Activated CD4-positive, alpha-beta T cell treated with anti-CD3 and anti-CD28 coated beads for 4 hours (primary cell): ENCODE measurements around the gene CAMK1G.

Experiments
- DNase-seq, 2 donors: peaks; one replicate each; pipeline ENCODE4 v3.0.0-alpha.2; 2020

The CAMK1G gene

DNA sequence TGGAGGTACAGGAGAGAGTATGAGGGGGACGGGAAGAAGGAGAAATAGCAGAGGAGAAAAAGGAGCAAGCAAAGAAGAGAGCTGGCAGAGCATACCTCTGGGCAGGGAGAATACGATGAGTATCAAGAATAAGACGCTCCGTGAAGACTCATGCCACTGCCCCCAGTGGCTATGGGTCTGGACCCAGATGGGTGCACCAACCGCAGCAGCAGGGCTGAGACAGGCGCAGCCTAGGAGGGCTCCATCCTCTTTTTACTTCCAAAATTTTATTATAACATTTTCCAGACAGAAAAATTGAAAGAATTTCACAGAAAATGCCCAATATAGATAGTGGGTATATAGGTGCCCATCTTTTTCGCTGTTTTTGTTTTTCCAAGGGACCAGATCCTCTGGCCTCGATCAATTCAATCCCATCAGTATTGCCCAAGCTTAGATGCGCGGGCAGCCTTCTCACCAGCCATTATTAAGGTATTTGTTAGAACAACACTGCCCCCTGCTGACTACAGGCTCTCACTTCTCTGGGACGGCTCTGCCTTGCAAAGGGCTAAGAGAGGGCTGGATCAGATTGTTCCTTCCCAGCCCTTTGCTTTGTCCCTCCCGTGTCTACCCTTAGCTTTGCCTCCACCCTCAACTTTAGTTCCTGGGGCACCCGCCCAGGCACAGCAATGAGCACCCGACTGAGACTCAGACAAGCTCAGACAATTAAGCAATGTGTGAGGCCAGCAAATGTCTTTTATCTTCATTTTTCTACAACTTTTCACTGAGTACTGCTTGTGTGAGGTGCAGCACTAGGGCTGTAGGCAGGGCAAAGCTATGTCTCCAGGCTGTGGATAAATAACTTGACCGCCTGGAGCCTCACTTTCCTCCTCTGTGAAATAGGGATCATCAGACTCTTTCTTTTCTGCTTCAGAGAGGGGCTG is 17.5 kb upstream of the CAMK1G start:
- DNase-seq, result peak; percentile 65 to 79

DNA sequence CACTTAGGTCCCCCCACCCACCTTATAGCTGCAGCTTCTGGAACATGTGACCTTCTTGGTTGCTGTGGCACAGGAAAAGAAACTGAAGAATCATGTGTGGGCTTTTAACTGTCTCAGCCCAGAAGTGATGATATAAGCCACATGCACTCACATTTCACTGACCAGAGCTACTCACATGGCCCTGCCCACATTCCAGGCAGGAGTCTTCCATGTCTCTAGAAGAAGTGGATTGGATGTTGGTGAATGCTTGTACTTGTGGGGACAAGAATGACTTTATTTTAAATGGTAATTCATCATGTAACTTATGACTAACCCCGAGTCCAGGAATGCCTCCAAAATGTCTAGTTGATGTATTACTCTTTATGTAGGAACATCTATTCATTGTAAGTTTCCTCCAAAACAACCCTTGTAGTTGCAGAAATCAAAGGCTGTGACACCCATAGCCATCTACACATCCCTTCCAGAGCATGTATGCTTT is 15.8 kb upstream of the CAMK1G start:
- no peak for DNase-seq

DNA sequence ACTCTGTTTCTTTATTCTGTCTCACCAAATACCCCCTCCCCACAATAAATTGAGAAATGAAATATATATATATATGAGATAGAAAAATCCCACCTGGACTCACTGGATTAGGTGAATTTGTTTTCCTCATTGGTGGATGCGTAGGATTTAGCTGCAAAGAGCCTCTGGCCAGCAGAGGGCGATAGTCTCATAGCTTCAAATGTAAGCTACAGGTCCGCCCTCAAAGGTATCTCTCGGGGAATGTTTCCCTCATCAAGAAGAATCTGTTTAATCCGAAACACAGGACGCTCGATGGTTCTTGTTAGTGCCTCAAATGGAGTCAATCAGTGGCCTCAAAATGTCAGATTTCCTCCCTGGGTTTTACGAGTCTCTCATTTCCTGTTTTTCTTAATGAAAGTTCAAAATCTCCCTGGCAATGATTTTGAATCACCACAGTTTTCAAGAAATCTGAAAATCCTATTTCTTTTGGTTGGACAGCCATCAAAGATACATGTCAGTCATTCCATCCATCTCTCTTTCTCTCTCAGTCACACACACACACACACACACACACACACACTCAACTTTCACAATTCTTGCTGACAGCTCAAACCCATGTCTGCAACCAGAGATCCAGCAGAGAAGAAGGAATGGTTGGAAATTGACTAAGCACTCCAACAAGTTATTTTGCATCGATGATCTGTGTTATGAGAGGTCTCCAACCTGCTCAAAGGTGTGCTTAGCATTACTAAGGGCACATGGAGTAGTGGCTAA is 13.9 kb upstream of the CAMK1G start:
- DNase-seq, result peak; percentile 71 to 80

DNA sequence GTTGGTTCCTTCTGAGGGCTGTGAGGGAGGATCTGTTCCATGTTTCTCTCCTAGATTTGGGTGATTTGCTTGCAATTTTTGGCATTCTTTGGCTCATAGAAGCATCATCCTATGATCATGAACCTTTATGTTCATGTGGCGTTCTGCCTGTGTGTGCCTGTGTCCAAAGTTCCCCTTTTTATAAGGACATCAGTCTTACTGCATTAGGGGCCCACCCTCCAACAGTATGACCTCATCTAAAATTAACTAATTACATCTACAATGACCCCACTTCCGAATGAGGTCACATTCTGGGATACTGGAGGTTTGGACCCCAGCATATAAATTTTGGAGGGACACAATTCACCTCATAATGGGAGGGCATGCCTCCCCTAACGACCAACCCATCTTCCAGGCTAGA is 12.8 kb upstream of the CAMK1G start:
- DNase-seq, result no peak

DNA sequence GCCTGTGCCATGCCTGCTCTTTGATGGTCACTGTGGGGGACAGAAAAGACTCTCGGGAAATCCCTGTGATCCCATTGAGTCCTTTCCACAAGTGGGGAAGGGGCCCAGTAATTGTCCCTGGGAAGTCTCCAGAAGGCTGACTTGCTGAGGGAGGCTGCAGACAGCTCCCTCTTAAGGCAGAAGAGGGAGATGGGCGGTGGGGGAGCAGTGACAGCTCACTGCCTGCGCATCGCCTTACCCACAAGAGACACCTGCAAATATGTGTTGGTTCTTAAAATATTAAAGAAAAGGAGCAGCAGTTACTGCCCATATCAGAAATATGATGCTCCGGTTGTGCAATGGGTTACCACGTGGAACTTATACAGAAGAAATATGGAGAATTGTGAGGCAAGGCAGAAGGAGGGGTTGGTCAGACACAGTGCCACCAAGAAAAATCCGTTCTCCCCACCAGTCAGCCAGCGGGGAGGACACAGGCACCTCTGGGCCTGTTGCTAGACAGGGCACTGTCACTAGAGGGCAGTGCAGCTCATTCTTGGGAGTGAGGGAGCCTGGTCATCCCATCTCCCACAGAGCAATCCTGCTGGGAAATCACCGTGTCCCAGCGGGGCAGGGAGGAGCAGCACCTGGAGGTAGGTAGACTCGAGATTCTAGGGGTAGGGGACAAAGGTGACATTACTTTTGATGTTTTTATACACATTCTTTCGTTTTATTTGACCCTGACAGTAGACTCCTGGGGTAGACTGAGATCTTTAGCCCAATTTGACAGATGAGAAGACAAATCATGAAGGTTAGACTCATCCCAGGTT is 6.9 kb upstream of the CAMK1G start:
- DNase-seq, result peak; percentile 54 to 71

DNA sequence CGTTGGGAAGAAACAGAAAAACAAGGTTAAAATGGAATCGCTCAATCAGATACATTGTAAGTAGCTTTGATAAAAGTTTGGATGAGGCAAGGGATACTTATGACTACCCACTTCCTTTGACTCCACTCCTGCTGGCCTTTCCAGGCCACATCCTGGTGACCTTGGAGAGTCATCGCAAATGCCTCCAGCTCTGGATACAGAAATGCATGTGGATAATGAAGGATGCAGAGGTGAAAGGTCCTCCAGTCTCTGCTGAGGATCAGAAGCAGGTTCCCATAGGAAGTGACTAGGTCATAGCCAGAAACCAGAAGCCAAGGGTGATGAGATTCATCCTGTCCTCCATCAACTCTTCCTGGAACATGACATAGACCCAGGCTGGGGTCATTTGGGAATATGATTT is 6.2 kb upstream of the CAMK1G start:
- no peak for DNase-seq

DNA sequence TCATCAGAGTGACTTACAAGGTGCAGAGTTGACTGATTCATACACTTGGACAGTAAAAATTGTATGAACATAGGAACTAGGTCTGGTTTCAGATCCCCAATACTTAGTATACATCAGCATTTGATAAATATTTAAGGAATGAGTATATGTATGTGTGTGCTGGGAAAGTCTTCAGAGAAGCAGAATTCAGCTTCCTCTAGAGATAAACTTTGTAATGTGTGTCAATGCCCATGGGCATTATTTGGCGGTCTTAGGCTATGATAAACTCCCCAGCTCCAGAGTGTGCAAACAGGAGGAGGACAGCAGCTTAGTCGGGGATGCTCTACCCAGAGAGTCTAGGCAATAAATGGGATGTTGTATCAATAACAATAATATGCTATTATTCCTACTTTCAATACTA is 2.9 kb upstream of the CAMK1G start:
- DNase-seq, result no peak

DNA sequence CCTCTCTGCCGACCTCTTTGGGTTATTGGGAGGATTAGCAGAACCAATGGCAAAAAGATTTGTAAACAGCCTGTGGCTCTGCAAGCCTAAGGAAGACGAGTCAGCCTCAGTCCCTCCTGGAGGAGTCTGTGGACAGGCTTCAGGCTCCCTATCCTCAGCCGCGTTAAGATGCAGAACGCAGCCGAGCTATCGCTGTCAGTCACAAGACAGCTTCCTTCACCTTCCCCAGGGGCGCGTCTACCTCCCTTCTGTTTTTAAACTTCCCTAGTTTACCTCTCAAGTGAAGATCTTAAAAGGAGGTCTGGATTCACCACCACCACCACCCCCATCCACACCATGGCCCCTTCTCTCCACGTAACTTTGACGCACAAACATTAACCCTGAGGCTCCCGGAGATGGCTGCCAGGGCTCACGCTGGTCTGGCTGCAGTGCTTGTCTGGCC is 738 bp downstream of the CAMK1G start:
- DNase-seq, result no peak

DNA sequence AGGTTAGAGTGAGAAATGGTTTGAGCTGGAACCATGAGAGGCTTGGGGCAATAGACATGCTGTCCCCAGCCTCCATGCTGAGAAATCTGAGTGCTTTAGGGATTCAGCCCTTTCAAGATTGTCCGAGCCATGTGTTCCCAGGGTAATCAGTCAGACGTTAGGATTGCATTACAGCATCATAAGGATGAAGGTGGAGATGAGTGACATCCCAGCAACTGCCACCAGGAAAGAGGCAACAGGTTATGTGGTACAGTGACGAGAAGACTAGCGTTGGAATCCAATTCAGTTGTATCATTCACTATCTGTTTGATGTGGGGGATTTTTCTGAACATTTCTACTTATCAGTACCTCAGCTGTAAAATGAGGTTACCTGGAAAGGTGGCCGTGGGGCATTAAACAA is 1.7 kb downstream of the CAMK1G start:
- no peak for DNase-seq

DNA sequence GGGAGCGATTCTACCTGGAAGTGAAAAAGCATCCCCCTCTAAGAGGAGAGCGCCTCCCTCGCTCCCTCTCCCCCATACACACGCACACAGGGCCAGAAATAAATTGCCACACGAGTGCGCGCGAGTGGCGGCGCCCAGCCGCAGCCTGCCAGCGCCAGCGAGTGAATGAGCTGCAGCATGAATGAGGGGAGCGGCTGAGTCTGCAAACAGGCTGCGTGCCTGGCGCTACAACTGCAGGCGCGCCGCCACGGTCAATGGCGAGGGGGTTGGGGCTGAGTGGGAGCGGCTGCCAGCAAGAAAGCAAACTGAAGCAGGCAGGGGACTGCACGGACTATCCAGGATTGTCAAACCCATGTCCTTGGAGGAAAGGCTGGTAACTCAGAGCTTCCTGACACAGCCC is 2.2 kb downstream of the CAMK1G start:
- DNase-seq, result no peak

DNA sequence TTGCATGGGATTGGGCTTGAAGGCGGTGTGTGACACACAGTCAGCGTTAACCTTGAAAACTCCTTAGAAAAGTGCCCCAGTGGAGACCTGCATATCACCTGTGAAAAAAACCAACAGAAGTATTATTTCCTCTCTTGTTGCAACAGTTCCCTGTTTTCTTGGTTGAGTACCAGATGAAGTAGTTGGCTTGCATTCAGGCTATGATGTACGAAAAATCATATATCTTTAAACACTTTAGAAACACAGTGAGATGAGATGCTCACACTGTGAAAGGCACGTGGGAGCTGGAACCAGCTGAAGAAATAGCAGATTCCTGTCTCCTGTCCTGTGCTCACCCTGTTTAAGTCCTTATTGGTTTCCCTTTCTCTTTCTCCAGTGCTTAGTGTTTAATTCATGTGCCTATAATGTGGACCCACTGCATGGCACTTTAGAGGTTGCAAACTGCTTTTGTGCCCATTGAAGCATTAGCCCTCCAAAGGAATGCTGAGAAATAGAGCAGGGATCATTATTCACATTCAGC is 2.8 kb downstream of the CAMK1G start:
- no peak for DNase-seq

DNA sequence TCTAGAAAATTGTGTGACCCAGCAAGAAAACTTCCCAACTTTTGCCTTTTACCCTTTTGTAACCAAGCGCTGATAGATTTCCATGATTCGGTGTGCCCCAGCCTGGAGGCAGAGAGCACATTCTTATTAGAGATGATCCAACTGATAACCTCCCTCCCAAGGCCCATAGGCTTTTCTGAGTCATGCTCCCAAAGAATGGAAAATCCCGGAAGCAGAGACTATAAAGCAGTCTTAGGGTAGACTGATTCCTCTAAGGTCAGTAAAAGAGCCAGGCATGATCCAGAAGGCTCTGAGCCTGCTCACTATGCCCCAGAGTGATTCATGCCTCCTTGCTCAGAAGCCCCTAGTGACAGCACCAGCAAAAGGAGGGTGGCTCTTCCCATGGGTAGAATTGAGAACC is 4.3 kb downstream of the CAMK1G start:
- no peak for DNase-seq

DNA sequence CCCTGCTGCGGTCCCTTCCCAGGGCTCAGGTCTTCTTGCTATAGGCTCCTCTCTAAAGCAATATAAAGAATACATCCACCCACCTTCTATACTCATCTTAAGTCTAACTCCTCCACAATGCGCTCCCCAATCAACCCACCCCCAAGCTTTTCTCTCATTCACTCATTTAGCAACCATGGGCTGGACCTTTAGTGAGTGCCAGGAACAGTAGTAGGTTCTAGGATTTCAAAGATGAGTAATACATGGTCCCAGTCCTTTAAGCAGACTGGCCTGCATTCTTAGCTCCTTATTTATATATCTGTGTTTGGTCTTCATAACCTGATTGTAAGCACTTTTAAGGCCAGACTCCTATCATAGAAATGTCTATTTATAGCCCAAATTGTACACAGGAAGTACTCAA is 5.9 kb downstream of the CAMK1G start:
- DNase-seq, result no peak

DNA sequence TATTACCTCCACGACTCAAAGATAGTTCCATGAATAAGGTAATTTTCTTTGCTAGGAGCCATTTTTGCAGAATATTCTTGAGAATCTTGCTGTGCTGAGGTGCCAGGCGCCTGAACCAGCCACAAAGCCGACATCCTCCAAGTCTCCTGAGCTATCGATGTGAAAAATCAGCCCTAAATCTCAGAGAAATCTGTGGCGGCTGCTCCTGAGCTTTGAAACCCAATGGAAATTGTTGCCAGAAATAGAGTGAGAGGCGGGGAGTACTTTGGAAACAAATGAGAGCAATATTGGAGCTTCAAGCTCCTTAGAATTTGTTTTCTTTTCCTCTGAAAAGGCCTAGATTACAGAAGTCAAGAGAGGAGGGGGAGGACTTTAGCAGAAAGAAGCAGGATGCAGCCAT is 6.3 kb downstream of the CAMK1G start:
- DNase-seq, result no peak

DNA sequence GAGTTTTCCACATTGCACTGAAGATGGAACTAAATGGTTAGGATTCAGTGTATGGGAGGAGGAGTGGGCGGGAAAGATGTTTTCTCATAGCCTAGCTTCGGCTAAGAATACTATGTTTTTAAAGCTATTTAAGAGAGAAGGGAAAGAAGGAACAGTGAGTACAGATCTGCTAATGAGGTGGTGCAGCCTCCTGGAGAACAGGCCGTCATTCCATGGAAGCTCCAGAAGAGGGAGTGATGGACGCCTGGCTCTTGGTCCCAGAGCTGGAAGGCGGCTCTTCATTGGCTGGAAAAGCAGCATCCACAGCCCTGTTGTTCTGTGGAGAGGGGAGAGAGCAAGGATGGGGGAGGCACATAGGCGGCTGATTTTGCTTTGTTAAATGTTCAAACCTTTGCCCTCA is 6.9 kb downstream of the CAMK1G start:
- no peak for DNase-seq

DNA sequence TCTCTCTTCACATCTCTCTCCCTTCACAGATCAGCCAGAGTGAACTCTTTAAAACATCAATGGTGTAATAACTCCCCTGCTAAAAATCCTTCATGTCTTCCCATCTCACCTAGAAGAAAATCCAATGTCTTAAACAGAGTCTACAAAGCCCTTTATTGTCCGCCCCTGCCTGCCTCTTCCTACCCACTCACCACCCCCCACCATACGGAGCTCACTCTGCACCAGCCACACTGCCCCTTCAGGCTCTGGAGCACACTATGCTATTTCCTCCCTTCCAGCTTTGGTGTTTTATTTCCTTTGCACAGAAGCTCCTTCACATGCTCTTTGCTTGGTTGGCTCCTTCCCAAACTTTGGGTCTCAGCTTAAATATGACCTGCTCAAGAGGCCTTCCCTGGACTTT is 10.2 kb downstream of the CAMK1G start:
- no peak for DNase-seq

DNA sequence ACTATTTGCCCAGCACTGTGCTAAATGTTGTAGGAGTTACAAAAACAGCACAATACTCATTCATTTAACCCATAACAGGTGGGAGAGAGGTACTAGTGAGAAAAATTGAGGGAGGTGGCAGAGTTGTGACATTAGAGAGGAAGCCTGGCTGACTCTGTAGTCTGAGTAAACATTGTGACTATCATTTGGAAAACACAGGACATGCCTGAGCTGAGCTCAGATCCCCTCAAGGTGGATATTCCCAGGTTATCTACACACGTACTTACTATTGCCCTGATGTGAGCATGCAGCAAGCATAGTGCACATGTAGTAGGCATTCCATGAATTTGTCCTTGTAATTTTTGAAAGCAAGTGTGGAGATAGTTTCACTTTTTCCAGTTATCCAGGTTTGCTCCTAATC is 10.9 kb downstream of the CAMK1G start:
- DNase-seq, result no peak

DNA sequence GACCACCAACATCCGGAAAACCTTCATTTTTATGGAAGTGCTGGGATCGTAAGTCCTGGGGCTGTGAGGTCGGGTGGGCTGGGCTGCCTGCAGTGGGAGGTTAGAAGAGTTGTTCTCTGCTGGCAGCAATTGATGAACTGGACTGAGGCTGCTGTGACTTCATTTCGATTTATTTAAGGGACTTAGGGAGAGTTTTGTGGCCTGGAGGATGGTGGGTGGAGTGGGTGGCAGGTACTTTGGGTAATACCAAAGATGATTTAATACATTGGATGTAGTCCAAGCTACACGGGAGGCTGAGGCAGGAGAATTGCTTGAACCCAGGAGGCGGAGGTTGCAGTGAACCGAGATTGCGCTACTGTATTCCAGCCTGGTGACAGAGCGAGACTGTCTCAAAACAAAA is 11.5 kb downstream of the CAMK1G start:
- no peak for DNase-seq

DNA sequence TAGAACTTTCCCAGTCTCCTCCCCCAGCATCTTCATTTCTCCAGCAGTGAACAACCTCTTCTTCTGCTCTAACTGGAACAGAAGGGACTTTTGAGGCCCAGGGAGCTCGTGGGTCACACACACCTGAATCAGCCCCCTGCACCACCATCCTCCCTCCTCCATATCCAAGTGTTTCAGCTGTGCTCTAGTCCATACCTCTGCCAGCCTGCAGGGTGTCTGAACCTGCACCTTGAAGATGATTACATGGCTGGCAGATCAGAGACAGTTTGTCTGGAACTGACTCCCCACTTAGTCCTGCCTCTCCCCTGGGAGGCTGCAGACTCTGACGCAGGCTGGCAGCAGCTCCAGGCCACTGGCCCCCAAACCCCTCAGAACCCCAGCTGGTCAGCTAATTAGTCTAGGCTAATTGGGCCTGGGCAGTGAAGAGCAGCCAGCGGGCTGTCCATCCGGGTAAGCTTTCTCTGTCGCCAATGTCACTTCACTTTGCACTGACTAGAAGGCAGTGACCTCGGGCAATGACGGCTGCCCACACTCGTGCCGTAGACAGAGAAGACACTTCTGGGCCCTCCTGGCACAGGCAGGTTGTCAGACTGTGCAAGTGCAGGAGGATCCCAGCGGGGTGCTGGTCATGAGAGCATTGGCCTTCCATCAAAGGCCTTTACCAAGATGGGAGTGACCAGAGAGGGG is 12.2 kb downstream of the CAMK1G start:
- DNase-seq, result no peak

DNA sequence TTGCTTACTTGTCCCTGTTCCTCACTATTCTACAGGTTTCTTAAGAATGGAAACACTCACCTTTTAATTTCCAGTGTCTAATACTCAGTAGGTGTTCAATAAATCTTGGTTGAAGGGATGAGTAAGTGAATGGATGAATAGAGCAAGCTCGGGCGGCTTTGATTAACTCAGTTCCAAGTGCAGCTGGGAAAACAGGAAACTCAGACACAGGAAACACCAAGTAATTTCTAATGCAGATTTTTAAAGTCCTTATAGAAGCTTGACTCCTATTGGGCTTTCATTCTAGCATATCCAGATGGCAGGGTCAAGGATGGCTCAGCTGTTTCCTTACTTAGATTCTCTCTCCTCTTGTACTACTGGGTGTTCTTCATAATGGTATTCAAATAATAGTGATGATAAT is 14.0 kb downstream of the CAMK1G start:
- DNase-seq, result no peak

DNA sequence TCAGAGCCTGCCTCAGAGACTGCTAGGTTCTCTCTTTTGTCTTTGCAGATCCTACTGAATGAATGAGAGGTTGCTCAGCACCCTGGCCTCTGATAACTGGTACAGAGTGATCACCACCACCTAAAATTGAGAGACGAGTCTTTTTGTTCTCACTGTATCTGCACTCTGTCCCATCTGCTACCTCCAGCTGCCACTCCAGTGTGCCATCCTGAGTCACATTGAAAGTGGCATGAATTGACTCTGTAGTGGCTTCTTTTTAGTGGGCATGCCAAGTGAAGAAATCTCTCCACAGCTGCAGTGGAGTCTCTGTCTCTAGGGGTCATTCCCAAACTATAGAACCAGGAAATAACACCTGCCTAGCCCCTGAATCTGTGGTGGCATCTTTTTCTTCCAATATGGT is 14.7 kb downstream of the CAMK1G start:
- DNase-seq, result no peak

DNA sequence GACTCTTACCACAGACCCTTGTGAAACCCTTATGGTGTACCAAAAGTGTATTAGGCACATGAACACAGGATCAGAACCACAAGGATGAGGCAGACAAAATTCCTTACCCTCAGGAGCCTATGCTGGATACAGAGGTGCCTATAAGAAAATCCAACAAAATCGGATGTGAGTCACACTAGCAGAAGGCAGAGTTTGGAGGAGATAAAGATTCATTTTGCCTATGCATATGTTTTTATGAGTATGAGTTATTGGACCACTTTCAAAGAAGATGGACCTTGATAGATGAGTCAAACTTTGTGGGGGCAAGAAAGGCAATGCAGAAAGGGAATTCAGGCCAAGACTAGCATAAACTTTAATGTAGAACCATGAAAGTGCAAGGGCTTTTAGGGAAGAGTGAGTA is 17.0 kb downstream of the CAMK1G start:
- DNase-seq, result no peak
